ENCODE measurements around the gene NAA40. TPM values are rescaled to one million over a fixed set of nuclear protein-coding genes. Genes with fewer than 3 reads are reported as not detected.

NAA40 gene
- total and polyA plus RNA-seq, 2 experiments from 2014 or later = 10.1 to 24.6 TPM

GRCh38 chr11:63918507-63919191 lies 20.2 kb upstream of the NAA40 start:
- H3K4me3 Mint-ChIP-seq = peak overlapping the region; percentile 81
- peak; percentile 4 for ATAC-seq
- H3K27ac Mint-ChIP-seq = peak overlapping the region; percentile 99
- peaks cover 26% of the 10 kb centered on the region for H3F3A ChIP-seq (replicated peaks; ENCODE audit: low read depth)
- H3K4me2 ChIP-seq = peak overlapping the region; percentile 99
- peaks cover 27% of the 10 kb centered on the region for H3K27me3 Mint-ChIP-seq (ENCODE audit: insufficient read depth, low read depth, poor library complexity)
- DNase-seq (ENCODE audit: low spot score) = peak; percentile 82
- peaks cover 19% of the 10 kb centered on the region for H3K4me1 Mint-ChIP-seq
- no peaks in the 10 kb centered on the region; the same call in 1 of the 2 replicates for H4K20me1 ChIP-seq (replicated peaks; ENCODE audit: insufficient read depth)
- peak overlapping the region; percentile 96 for H3K4me3 ChIP-seq
- no peak overlapping the region for H2AFZ ChIP-seq
- peaks cover 3% of the 10 kb centered on the region; the same call in 1 of the 2 replicates for H3K36me3 ChIP-seq (ENCODE audit: insufficient read depth)
- H3K27me3 ChIP-seq (ENCODE audit: insufficient read depth) = no peaks in the 10 kb centered on the region
- H3K9me2 ChIP-seq (ENCODE audit: insufficient read depth) = peaks cover 8% of the 10 kb centered on the region
- peaks cover 27% of the 10 kb centered on the region for H3K4me1 ChIP-seq (ENCODE audit: insufficient read depth)
- H3K9me3 Mint-ChIP-seq = peaks cover 9% of the 10 kb centered on the region; the same call in 2 of the 3 replicates
- no peak for TF ChIP-seq EZH2 (IDR thresholded peaks at IDR 0.05; ENCODE audit: low read depth, unreplicated experiment)
- TF ChIP-seq POLR2AphosphoS5 (IDR thresholded peaks at IDR 0.05; ENCODE audit: low read depth) = 0 out of 2 replicates have a peak, but pooled peaks have one; percentile 4
- peaks cover 16% of the 10 kb centered on the region for H3K79me2 ChIP-seq (replicated peaks; ENCODE audit: insufficient read depth)
- H3K36me3 Mint-ChIP-seq (ENCODE audit: low read depth) = peaks cover 25% of the 10 kb centered on the region
- peak overlapping the region; percentile 100 for H3K27ac ChIP-seq (ENCODE audit: low read depth)

DNA sequence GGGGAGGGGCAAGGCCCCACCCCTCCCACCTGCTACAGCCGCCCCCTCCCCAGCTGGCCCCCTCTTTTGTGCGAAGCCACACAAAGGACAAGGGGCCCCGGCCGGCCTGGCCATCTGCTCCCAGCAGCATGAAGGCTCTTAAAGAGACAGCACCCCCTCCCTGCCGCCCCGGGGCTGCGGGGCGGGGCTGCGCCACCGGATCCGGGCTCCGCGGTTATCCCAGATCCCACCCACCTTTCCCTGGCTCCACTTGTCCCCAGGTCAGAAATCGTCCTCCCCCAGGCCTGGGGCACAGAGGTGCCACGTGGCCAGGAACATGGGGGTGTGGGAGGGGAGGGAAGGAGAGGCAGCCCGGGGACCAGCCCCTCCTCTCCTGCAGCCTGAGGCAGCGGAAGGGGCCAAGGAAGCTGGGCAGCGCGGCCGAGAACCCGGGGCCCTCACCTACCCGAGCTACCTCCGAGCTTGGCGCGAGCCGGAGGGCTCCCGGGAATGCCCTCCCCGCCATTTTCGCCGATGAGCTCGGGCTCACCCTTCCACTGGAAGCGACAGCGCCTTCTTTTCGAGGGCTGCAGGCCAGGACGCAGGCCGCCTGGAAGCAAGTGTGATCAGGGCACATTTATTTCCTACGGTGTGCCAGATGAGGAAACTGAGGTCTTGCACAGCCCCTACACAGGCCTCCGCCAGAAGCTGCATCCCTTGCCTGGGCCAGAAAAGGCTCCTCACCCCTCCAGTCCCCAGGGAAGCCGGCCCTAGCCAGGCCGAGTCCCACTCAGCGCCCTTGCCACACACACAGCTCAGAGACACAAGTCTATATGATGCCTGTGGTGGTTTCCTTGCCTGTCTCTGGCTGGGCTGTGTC lies 19.3 kb upstream of the NAA40 start:
- peak; percentile 33 for ATAC-seq
- Mint-ChIP-seq H3K36me3 (ENCODE audit: low read depth) (peaks cover 17% of the 10 kb centered on the region), H3K27ac (peak overlapping the region; percentile 99), H3K4me3 (peak overlapping the region; percentile 81), H3K9me3 (peaks cover 9% of the 10 kb centered on the region; the same call in 2 of the 3 replicates), H3K4me1 (peaks cover 15% of the 10 kb centered on the region), H3K27me3 (ENCODE audit: insufficient read depth, low read depth, poor library complexity) (peaks cover 24% of the 10 kb centered on the region)
- Histone ChIP-seq H3K79me2 (replicated peaks; ENCODE audit: insufficient read depth) (peaks cover 16% of the 10 kb centered on the region), H3K9me2 (ENCODE audit: insufficient read depth) (peaks cover 8% of the 10 kb centered on the region), H3K27ac (ENCODE audit: low read depth) (peak overlapping the region; percentile 100), H3K36me3 (ENCODE audit: insufficient read depth) (no peaks in the 10 kb centered on the region), H3K4me1 (ENCODE audit: insufficient read depth) (peaks cover 27% of the 10 kb centered on the region), H3F3A (replicated peaks; ENCODE audit: low read depth) (peaks cover 19% of the 10 kb centered on the region), H2AFZ (no peak overlapping the region), H3K4me3 (peak overlapping the region; percentile 96), H3K4me2 (peak overlapping the region; percentile 99), H4K20me1 (replicated peaks; ENCODE audit: insufficient read depth) (no peaks in the 10 kb centered on the region; the same call in 1 of the 2 replicates), H3K27me3 (ENCODE audit: insufficient read depth) (no peaks in the 10 kb centered on the region; the same call in 1 of the 2 replicates)
- DNase-seq (ENCODE audit: low spot score) = peak; percentile 96
- TF ChIP-seq, protein P1, sequence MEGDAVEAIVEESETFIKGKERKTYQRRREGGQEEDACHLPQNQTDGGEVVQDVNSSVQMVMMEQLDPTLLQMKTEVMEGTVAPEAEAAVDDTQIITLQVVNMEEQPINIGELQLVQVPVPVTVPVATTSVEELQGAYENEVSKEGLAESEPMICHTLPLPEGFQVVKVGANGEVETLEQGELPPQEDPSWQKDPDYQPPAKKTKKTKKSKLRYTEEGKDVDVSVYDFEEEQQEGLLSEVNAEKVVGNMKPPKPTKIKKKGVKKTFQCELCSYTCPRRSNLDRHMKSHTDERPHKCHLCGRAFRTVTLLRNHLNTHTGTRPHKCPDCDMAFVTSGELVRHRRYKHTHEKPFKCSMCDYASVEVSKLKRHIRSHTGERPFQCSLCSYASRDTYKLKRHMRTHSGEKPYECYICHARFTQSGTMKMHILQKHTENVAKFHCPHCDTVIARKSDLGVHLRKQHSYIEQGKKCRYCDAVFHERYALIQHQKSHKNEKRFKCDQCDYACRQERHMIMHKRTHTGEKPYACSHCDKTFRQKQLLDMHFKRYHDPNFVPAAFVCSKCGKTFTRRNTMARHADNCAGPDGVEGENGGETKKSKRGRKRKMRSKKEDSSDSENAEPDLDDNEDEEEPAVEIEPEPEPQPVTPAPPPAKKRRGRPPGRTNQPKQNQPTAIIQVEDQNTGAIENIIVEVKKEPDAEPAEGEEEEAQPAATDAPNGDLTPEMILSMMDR (conservative IDR thresholded peaks at IDR 0.05; ENCODE audit: low read depth in 2 of 2) = no peak
- no peak for TF ChIP-seq ZNF114 (CRISPR knock-in tag; IDR thresholded peaks at IDR 0.05)
- peak; percentile 81 for TF ChIP-seq POLR2AphosphoS5 (IDR thresholded peaks at IDR 0.05; ENCODE audit: low read depth)
- no peak for TF ChIP-seq ZNF331 (CRISPR knock-in tag; IDR thresholded peaks at IDR 0.05; ENCODE audit: low read depth)
- TF ChIP-seq JUNB (IDR thresholded peaks at IDR 0.05; ENCODE audit: unreplicated experiment) = no peak
- TF ChIP-seq EZH2 (IDR thresholded peaks at IDR 0.05; ENCODE audit: low read depth, unreplicated experiment) = no peak
- TF ChIP-seq, protein P2, sequence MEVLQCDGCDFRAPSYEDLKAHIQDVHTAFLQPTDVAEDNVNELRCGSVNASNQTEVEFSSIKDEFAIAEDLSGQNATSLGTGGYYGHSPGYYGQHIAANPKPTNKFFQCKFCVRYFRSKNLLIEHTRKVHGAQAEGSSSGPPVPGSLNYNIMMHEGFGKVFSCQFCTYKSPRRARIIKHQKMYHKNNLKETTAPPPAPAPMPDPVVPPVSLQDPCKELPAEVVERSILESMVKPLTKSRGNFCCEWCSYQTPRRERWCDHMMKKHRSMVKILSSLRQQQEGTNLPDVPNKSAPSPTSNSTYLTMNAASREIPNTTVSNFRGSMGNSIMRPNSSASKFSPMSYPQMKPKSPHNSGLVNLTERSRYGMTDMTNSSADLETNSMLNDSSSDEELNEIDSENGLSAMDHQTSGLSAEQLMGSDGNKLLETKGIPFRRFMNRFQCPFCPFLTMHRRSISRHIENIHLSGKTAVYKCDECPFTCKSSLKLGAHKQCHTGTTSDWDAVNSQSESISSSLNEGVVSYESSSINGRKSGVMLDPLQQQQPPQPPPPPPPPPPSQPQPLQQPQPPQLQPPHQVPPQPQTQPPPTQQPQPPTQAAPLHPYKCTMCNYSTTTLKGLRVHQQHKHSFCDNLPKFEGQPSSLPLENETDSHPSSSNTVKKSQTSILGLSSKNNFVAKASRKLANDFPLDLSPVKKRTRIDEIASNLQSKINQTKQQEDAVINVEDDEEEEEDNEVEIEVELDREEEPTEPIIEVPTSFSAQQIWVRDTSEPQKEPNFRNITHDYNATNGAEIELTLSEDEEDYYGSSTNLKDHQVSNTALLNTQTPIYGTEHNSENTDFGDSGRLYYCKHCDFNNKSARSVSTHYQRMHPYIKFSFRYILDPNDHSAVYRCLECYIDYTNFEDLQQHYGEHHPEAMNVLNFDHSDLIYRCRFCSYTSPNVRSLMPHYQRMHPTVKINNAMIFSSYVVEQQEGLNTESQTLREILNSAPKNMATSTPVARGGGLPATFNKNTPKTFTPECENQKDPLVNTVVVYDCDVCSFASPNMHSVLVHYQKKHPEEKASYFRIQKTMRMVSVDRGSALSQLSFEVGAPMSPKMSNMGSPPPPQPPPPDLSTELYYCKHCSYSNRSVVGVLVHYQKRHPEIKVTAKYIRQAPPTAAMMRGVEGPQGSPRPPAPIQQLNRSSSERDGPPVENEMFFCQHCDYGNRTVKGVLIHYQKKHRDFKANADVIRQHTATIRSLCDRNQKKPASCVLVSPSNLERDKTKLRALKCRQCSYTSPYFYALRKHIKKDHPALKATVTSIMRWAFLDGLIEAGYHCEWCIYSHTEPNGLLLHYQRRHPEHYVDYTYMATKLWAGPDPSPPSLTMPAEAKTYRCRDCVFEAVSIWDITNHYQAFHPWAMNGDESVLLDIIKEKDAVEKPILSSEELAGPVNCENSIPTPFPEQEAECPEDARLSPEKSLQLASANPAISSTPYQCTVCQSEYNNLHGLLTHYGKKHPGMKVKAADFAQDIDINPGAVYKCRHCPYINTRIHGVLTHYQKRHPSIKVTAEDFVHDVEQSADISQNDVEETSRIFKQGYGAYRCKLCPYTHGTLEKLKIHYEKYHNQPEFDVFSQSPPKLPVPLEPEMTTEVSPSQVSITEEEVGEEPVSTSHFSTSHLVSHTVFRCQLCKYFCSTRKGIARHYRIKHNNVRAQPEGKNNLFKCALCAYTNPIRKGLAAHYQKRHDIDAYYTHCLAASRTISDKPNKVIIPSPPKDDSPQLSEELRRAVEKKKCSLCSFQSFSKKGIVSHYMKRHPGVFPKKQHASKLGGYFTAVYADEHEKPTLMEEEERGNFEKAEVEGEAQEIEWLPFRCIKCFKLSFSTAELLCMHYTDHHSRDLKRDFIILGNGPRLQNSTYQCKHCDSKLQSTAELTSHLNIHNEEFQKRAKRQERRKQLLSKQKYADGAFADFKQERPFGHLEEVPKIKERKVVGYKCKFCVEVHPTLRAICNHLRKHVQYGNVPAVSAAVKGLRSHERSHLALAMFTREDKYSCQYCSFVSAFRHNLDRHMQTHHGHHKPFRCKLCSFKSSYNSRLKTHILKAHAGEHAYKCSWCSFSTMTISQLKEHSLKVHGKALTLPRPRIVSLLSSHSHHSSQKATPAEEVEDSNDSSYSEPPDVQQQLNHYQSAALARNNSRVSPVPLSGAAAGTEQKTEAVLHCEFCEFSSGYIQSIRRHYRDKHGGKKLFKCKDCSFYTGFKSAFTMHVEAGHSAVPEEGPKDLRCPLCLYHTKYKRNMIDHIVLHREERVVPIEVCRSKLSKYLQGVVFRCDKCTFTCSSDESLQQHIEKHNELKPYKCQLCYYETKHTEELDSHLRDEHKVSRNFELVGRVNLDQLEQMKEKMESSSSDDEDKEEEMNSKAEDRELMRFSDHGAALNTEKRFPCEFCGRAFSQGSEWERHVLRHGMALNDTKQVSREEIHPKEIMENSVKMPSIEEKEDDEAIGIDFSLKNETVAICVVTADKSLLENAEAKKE (CRISPR knock-in tag; IDR thresholded peaks at IDR 0.05) = no peak
- no peak for TF ChIP-seq STAT1 (IDR thresholded peaks at IDR 0.05; ENCODE audit: unreplicated experiment)
- TF ChIP-seq NANOG (IDR thresholded peaks at IDR 0.05; ENCODE audit: borderline replicate concordance) = peak; percentile 33; the same call in 1 of the 2 replicates
- TF ChIP-seq CREB1 (CRISPR knock-in tag; IDR thresholded peaks at IDR 0.05; ENCODE audit: low read depth) = no peak

Measured in GM23338 (cell line).